Mesendoderm (in vitro differentiated cells): ENCODE measurements around the gene FAM53B. TPM values are rescaled to one million over a fixed set of nuclear protein-coding genes. Genes with fewer than 3 reads are reported as not detected.

Experiments
- DNase-seq: peaks from one replicate; pipeline ENCODE4 v3.0.0; 2013
- H2AK5ac ChIP-seq: 2 replicates; pipeline ENCODE4 v1.6.1; 2013; ENCODE audit warnings: low read length, inconsistent platforms
- H2BK120ac ChIP-seq: 2 replicates; pipeline ENCODE4 v1.6.1; 2013; ENCODE audit warnings: low read depth, mild to moderate bottlenecking, low read length, moderate library complexity, mixed read lengths
- H2BK15ac ChIP-seq: replicated peaks from 2 replicates; pipeline ENCODE4 v1.6.1; 2013; ENCODE audit warnings: low read depth, mild to moderate bottlenecking, moderate library complexity
- H2BK5ac ChIP-seq: 2 replicates; pipeline ENCODE4 v1.6.1; 2013; ENCODE audit warnings: low read length, inconsistent platforms
- H3K18ac ChIP-seq: 2 replicates; pipeline ENCODE4 v1.6.1; 2013; ENCODE audit warnings: mild to moderate bottlenecking, low read length, mixed read lengths
- H3K23ac ChIP-seq: one replicate; pipeline ENCODE4 v1.6.1; 2013; ENCODE audit warnings: low read length
- H3K27ac ChIP-seq: 2 replicates; pipeline ENCODE4 v1.5.1; 2013; ENCODE audit warnings: low read depth, mild to moderate bottlenecking, inconsistent platforms, low read length, moderate library complexity
- H3K27me3 ChIP-seq: 2 replicates; pipeline ENCODE4 v1.6.1; 2013; ENCODE audit warnings: low read length, control low read depth, mild to moderate bottlenecking, inconsistent platforms; ENCODE audit not compliant: insufficient read depth, poor library complexity
- H3K36me3 ChIP-seq: 2 replicates; pipeline ENCODE4 v1.6.1; 2013; ENCODE audit warnings: low read length, inconsistent platforms; ENCODE audit not compliant: control insufficient read depth, insufficient read depth
- H3K4ac ChIP-seq: one replicate; pipeline ENCODE4 v1.6.1; 2013; ENCODE audit warnings: low read depth, mild to moderate bottlenecking, low read length, moderate library complexity
- H3K4me1 ChIP-seq: 2 replicates; pipeline ENCODE4 v1.6.1; 2013; ENCODE audit warnings: low read depth, low read length, inconsistent platforms; ENCODE audit not compliant: control insufficient read depth
- H3K4me2 ChIP-seq: 2 replicates; pipeline ENCODE4 v1.6.1; 2013; ENCODE audit warnings: low read length
- H3K4me3 ChIP-seq: 2 replicates; pipeline ENCODE4 v1.5.1; 2013; ENCODE audit warnings: mild to moderate bottlenecking, low read length
- H3K56ac ChIP-seq: one replicate; pipeline ENCODE4 v1.6.1; 2013; ENCODE audit warnings: low read length
- H3K79me1 ChIP-seq: 2 replicates; pipeline ENCODE4 v1.6.1; 2013; ENCODE audit warnings: low read length, inconsistent platforms
- H3K79me2 ChIP-seq: 2 replicates; pipeline ENCODE4 v1.6.1; 2013; ENCODE audit warnings: mild to moderate bottlenecking, low read length; ENCODE audit not compliant: control insufficient read depth, insufficient read depth
- H3K9ac ChIP-seq: 2 replicates; pipeline ENCODE4 v1.6.1; 2013; ENCODE audit warnings: low read length, inconsistent platforms
- H4K5ac ChIP-seq: one replicate; pipeline ENCODE4 v1.6.1; 2013; ENCODE audit warnings: low read length
- H4K8ac ChIP-seq: one replicate; pipeline ENCODE4 v1.6.1; 2013; ENCODE audit warnings: low read depth, mild to moderate bottlenecking, control low read depth, low read length, moderate library complexity
- WGBS: extraction: QIAGEN DNeasy Blood & Tissue Kit; methylation state at CpG from one replicate; pipeline ENCODE4 v1.1.7; 2013; ENCODE audit warnings: low lambda C conversion rate, missing lambda C conversion rate; ENCODE audit not compliant: insufficient coverage; ENCODE audit errors: extremely low coverage; 5-methylcytosine and 5-hydroxymethylcytosine counted together
- small RNA-seq: library from polyadenylated mRNA; stranded (forward); fragments of <200 nt; extraction: miRNeasy Mini kit (QIAGEN cat#:217004); gene quantifications from one replicate; pipeline ENCODE3, GENCODE V24; 2013; ENCODE audit not compliant: insufficient read depth

Gene FAM53B

GRCh38 chr10:124569623-124570470 is 174.3 kb downstream of the FAM53B start:
- no CpG with 5 or more reads among the region's 11 CpGs for WGBS

More at GRCh38 chr10:124569623-124570470, 174.3 kb downstream of the FAM53B start:
- Histone ChIP-seq H3K4me1 (peaks cover 5% of the 10 kb centered on the region), H2BK5ac (no peak overlapping the region), H4K5ac (no peak overlapping the region), H3K27ac (no peak overlapping the region), H3K79me1 (no peaks in the 10 kb centered on the region), H4K8ac (no peak overlapping the region), H3K79me2 (no peaks in the 10 kb centered on the region), H3K9ac (no peak overlapping the region), H3K4me2 (no peak overlapping the region), H3K4me3 (no peak overlapping the region), H3K23ac (no peak overlapping the region), H3K18ac (no peak overlapping the region), H3K36me3 (no peaks in the 10 kb centered on the region), H3K56ac (no peak overlapping the region), H3K27me3 (no peaks in the 10 kb centered on the region), H3K4ac (no peak overlapping the region), H2AK5ac (no peak overlapping the region), H2BK15ac (no peak overlapping the region), H2BK120ac (no peak overlapping the region)
- no peak for DNase-seq

Small RNAs within 50 kb of the gene (small RNA-seq; reads per million reads assigned to genes)
- not detected for gene RF00019
